ENCODE data around the gene FARSB. TPM values are rescaled to one million over a fixed set of nuclear protein-coding genes. Genes with fewer than 3 reads are reported as not detected.
A peak's percentile ranks its signal among the peaks of the same experiment; 100 is the strongest.

FARSB gene
- total RNA-seq, 1 donor from 2014 or later: 15.5 TPM

- Mint-ChIP-seq H3K36me3 (ENCODE audit: low read depth) (peaks cover 8% of the 10 kb centered on the region), H3K27me3 (ENCODE audit: low read depth) (no peaks in the 10 kb centered on the region), H3K4me3 (ENCODE audit: unreplicated experiment) (no peak overlapping the region), H3K4me1 (ENCODE audit: low read depth) (peaks cover 32% of the 10 kb centered on the region), H3K27ac (ENCODE audit: unreplicated experiment) (no peak overlapping the region), H3K9me3 (ENCODE audit: low read depth) (no peaks in the 10 kb centered on the region)
- TF ChIP-seq, protein P1, sequence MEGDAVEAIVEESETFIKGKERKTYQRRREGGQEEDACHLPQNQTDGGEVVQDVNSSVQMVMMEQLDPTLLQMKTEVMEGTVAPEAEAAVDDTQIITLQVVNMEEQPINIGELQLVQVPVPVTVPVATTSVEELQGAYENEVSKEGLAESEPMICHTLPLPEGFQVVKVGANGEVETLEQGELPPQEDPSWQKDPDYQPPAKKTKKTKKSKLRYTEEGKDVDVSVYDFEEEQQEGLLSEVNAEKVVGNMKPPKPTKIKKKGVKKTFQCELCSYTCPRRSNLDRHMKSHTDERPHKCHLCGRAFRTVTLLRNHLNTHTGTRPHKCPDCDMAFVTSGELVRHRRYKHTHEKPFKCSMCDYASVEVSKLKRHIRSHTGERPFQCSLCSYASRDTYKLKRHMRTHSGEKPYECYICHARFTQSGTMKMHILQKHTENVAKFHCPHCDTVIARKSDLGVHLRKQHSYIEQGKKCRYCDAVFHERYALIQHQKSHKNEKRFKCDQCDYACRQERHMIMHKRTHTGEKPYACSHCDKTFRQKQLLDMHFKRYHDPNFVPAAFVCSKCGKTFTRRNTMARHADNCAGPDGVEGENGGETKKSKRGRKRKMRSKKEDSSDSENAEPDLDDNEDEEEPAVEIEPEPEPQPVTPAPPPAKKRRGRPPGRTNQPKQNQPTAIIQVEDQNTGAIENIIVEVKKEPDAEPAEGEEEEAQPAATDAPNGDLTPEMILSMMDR (IDR thresholded peaks at IDR 0.05): no peak
- no peak for DNase-seq (ENCODE audit: low spot score)
Observed at GRCh38 chr2:222577341-222577740, 78.6 kb downstream of the FARSB start.

DNA sequence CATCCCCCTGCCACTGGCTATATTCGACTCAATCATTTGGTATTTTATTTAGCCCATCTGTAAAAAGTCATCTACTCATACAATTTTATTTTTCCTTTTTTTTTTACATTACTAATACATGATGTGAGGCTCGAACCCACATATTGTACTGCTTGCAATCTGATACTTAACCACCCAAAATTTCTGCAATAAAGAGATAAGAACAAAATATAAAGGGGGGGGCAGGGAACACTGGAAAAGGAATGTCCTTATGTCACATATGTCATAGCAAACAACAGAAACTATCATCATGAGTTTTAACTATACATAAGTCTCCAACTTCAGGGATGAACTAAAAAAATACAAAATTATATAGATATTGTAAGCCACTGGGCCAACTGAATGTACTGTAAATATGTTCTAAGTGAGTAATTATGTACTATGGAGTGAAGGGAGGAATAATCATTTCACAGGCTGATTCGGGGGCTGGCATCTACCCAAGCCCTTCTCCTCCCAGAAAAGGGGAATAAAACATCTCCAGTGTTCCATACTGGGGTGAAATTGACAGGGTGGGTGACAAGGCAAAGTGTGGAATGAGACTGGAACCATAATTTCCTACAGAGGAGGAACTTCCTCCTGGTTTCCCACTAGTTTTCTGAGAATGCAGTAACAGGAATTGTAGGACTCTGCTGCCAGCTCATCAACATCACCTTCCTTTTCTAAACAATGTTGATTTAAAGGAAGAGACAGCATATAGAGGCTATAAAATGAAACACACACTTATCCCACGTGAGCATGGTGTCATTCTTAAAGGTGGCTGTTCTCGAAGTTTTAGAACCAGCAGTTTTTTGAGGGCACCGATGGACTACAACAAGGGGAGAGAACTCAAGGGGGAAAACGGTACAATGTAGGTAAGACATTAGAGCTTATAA, 79.5 kb downstream of the FARSB start:
- Mint-ChIP-seq H3K4me3 (ENCODE audit: unreplicated experiment) (no peak overlapping the region), H3K36me3 (ENCODE audit: low read depth) (peaks cover 12% of the 10 kb centered on the region), H3K4me1 (ENCODE audit: low read depth) (peaks cover 39% of the 10 kb centered on the region), H3K27ac (ENCODE audit: unreplicated experiment) (no peak overlapping the region), H3K9me3 (ENCODE audit: low read depth) (no peaks in the 10 kb centered on the region), H3K27me3 (ENCODE audit: low read depth) (no peaks in the 10 kb centered on the region)
- TF ChIP-seq, protein P1 (IDR thresholded peaks at IDR 0.05): no peak
- no peak for DNase-seq (ENCODE audit: low spot score)

DNA sequence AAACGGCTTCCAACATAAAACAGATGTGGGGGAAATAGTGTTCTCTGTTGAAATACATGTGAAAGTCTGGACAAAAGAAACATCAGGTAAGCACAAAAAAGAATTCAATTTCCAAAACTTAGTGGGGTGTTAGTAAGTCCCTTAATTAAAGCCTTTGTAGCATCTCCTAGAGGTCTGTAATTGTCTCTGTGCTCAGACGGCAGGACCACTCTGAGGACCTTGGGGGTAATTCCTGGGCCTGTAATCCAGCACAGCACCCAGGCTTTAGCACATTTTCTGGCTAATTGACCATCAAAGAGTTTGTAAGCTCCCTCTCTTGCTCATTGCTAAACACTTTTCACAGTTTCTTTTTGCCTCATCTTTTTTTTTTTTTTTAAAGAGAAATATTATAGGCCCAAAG, 80.3 kb downstream of the FARSB start:
- no peak overlapping the region for H3K27ac Mint-ChIP-seq (ENCODE audit: unreplicated experiment)
- peaks cover 18% of the 10 kb centered on the region for H3K36me3 Mint-ChIP-seq (ENCODE audit: low read depth)
- TF ChIP-seq, protein P1 (IDR thresholded peaks at IDR 0.05): no peak
- H3K9me3 Mint-ChIP-seq (ENCODE audit: low read depth): no peaks in the 10 kb centered on the region
- peaks cover 39% of the 10 kb centered on the region for H3K4me1 Mint-ChIP-seq (ENCODE audit: low read depth)
- no peaks in the 10 kb centered on the region for H3K27me3 Mint-ChIP-seq (ENCODE audit: low read depth)
- DNase-seq (ENCODE audit: low spot score): no peak
- no peak overlapping the region for H3K4me3 Mint-ChIP-seq (ENCODE audit: unreplicated experiment)

DNA sequence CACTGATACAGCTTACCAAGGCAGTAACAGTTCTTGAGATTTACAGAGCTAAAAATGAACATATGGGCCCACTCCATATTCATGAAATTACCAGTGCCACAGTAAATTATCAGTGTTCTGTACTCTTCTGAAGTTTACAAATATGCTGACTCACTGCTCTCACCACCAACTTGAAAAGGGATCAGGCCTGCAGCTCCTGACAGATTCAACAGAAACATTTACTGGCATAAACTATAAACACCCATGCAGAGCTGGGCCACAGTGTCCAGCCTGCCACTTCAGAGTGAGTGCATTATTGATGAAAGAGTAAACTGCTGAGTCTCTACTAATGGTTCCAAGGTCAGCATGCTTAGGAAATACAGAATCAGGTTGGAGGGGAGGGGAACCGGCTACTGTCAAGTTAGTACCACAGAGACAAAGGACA, 83.1 kb downstream of the FARSB start:
- Mint-ChIP-seq H3K27me3 (ENCODE audit: low read depth) (no peaks in the 10 kb centered on the region), H3K9me3 (ENCODE audit: low read depth) (no peaks in the 10 kb centered on the region), H3K36me3 (ENCODE audit: low read depth) (peaks cover 16% of the 10 kb centered on the region), H3K4me1 (ENCODE audit: low read depth) (peaks cover 47% of the 10 kb centered on the region), H3K4me3 (ENCODE audit: unreplicated experiment) (no peak overlapping the region), H3K27ac (ENCODE audit: unreplicated experiment) (peak overlapping the region; percentile 53)
- TF ChIP-seq, protein P1 (IDR thresholded peaks at IDR 0.05): no peak
- DNase-seq (ENCODE audit: low spot score): no peak

DNA sequence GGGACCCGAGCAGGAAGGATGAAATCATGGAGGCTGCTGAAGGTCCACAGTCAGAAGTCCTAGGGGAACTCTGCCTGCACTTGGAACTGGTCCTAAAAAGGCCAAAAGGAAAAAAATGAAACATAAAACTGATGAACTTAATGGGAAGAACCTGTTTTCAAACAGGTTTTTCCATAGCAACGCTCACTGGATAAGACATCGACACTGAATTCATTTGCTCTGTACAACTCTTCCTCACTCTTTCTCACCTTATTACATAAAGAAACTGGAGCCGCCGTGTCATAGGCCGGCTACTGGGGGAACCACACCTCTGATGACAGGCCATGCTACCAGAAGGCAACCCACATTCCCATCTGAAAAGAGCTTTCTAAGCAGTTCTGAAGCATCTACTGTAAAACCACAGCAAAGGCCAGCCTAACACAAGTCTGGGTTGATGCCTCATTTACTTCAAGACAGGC, 83.6 kb downstream of the FARSB start:
- Mint-ChIP-seq H3K4me1 (ENCODE audit: low read depth) (peaks cover 45% of the 10 kb centered on the region), H3K36me3 (ENCODE audit: low read depth) (peaks cover 16% of the 10 kb centered on the region), H3K4me3 (ENCODE audit: unreplicated experiment) (no peak overlapping the region), H3K27ac (ENCODE audit: unreplicated experiment) (peak overlapping the region; percentile 53), H3K27me3 (ENCODE audit: low read depth) (no peaks in the 10 kb centered on the region), H3K9me3 (ENCODE audit: low read depth) (no peaks in the 10 kb centered on the region)
- TF ChIP-seq, protein P1 (IDR thresholded peaks at IDR 0.05): no peak
- no peak for DNase-seq (ENCODE audit: low spot score)
